K562 (cell line): ENCODE results near the gene ELF1. TPM values are rescaled to one million over a fixed set of nuclear protein-coding genes. Genes with fewer than 3 reads are reported as not detected.

Experiments
- ATAC-seq: fragments of 200-7000 bp; cut with Tn5 transposase; 3 replicates; pipeline ENCODE4 v1.9.1; 2020; ENCODE audit warnings: moderate library complexity
- BruUV-seq: library from RNA; stranded (reverse); fragments of 400-500 nt; replicated peaks from 2 replicates; lab custom pipeline; 2021; lab: Mats Ljungman, UMichigan
- CTCF ChIA-PET: fragments of 300-600 bp; formaldehyde crosslinking; extraction: SDS; loops from one replicate; lab custom pipeline; 2021; ENCODE audit warnings: low intra/inter-chr PET ratio; lab: Yijun Ruan, JAX
- POLR2A ChIA-PET: fragments of 300-600, 350-650 bp; sonication (Branson Sonifier 250); formaldehyde crosslinking; extraction: SDS; loops from one replicate; lab custom pipeline; 2021; ENCODE audit warnings: antibody characterized with exemption, inconsistent platforms; lab: Yijun Ruan, JAX
- DNase-seq, 4 experiments: peaks; one replicate each; pipeline versions ENCODE4 v3.0.0 to v3.0.0-alpha.2; 2011 to 2018; ENCODE audit warnings: low spot score in 3 of 4, mixed read lengths in 3 of 4; ENCODE audit errors: extremely low read depth in 1 of 4
- FAIRE-seq: peaks from 2 replicates; lab custom pipeline; 2011; peaks lifted over from hg19 to GRCh38; lab: Jason Lieb, UNC
- H2AFZ ChIP-seq: 2 replicates; pipeline ENCODE4 v1.6.0; 2011; ENCODE audit warnings: low read depth, low read length, control low read depth, inconsistent platforms
- H3K27ac ChIP-seq: fragments of 200-600 bp; 3 replicates; pipeline ENCODE4 v1.8.0; 2011; ENCODE audit warnings: low read depth, mild to moderate bottlenecking, control low read depth, inconsistent platforms, low read length, moderate library complexity, mixed read lengths; ENCODE audit errors: extremely low read depth
- H3K27me3 ChIP-seq, 2 experiments: fragments of 300-600 bp in 1 of 2; 2 replicates in 1 of 2; 3 replicates in 1 of 2; pipeline versions ENCODE4 v1.6.0 to v1.8.0; 2011; ENCODE audit warnings: inconsistent platforms in 2 of 2, low read length in 2 of 2, mild to moderate bottlenecking in 1 of 2, mixed read lengths in 1 of 2, moderate library complexity in 1 of 2; ENCODE audit not compliant: control insufficient read depth in 2 of 2, insufficient read depth in 2 of 2
- H3K36me3 ChIP-seq: fragments of 300-600 bp; 3 replicates; pipeline ENCODE4 v1.8.0; 2011; ENCODE audit warnings: mild to moderate bottlenecking, low read length, inconsistent platforms; ENCODE audit not compliant: control insufficient read depth, insufficient read depth
- H3K4me1 ChIP-seq, 2 experiments: fragments of 200-600 bp in 1 of 2; replicated peaks in 1 of 2; 2 replicates in 1 of 2; 3 replicates in 1 of 2; pipeline versions ENCODE4 v1.5.1 to v1.8.0; 2011; ENCODE audit warnings: inconsistent platforms in 2 of 2, low read length in 2 of 2, mild to moderate bottlenecking in 1 of 2, mixed read lengths in 1 of 2, moderate library complexity in 1 of 2; ENCODE audit not compliant: control insufficient read depth in 2 of 2, insufficient read depth in 2 of 2
- H3K4me2 ChIP-seq: 2 replicates; pipeline ENCODE4 v1.6.1; 2011; ENCODE audit warnings: low read length, control low read depth, inconsistent platforms, mixed read lengths; ENCODE audit not compliant: insufficient read depth
- H3K4me3 ChIP-seq: fragments of 200-600 bp; sonication (generic), shearing (Covaris generic); 2 replicates; pipeline ENCODE4 v1.5.1; 2016; ENCODE audit warnings: control low read depth, inconsistent platforms
- H3K79me2 ChIP-seq: fragments of 200-600 bp; 3 replicates; pipeline ENCODE4 v1.8.0; 2011; ENCODE audit warnings: low read length, inconsistent platforms; ENCODE audit not compliant: control insufficient read depth, insufficient read depth
- H3K9ac ChIP-seq, 2 experiments: 2 replicates each; pipeline versions ENCODE4 v1.6.0 to v1.6.1; 2011; ENCODE audit warnings: low read depth in 2 of 2, low read length in 2 of 2, control low read depth in 1 of 2, inconsistent platforms in 1 of 2, mild to moderate bottlenecking in 1 of 2, mixed read lengths in 1 of 2; ENCODE audit not compliant: insufficient read depth in 1 of 2
- H3K9me1 ChIP-seq: one replicate; pipeline ENCODE4 v1.6.0; 2011; ENCODE audit warnings: inconsistent platforms, mild to moderate bottlenecking, low read length, moderate library complexity; ENCODE audit not compliant: control insufficient read depth, insufficient read depth
- H3K9me3 ChIP-seq: replicated peaks from 2 replicates; pipeline ENCODE4 v1.5.1; 2011; ENCODE audit warnings: low read depth, low read length, inconsistent platforms; ENCODE audit not compliant: control insufficient read depth, insufficient read depth
- H4K20me1 ChIP-seq: replicated peaks from 2 replicates; pipeline ENCODE4 v1.6.1; 2011; ENCODE audit warnings: low read length, inconsistent platforms, mixed read lengths; ENCODE audit not compliant: control insufficient read depth, insufficient read depth
- FOXO4 ChIP-seq: fragments of 450-650 bp; formaldehyde crosslinking; IDR thresholded peaks from 2 replicates; pipeline ENCODE4 v1.4.0; 2020; ENCODE audit warnings: mild to moderate bottlenecking, moderate library complexity
- GMEB1 ChIP-seq: fragments of 250-450 bp; sonication (Bioruptor Pico); IDR thresholded peaks from 2 replicates; pipeline ENCODE4 v1.4.0; 2020; ENCODE audit warnings: mild to moderate bottlenecking
- SRSF9 ChIP-seq: fragments of 200-400 bp; formaldehyde crosslinking; IDR thresholded peaks from 2 replicates; pipeline ENCODE4 v1.6.1; 2017; ENCODE audit warnings: low read depth, low read length, borderline replicate concordance
- ZNF316 ChIP-seq: fragments of 450-650 bp; IDR thresholded peaks from 2 replicates; pipeline ENCODE4 v1.6.1; 2016
- ZNF431 ChIP-seq: sonication (generic); formaldehyde crosslinking; IDR thresholded peaks from 2 replicates; pipeline ENCODE4 v1.8.0; 2022; ENCODE audit warnings: mild to moderate bottlenecking, missing genetic modification reagents
- WGBS: fragments of 100-300 bp; shearing (Covaris generic); methylation state at CpG from one replicate; pipeline ENCODE4 v1.1.6; 2016; ENCODE audit warnings: low coverage, mixed read lengths; ENCODE audit not compliant: insufficient coverage; ENCODE audit errors: missing lambda C conversion rate; 5-methylcytosine and 5-hydroxymethylcytosine counted together
- in situ Hi-C: fragments of 300-500 bp; cut with MboI; formaldehyde crosslinking; loops from 4 replicates; pipeline ENCODE4 v1.15.0; 2018; ENCODE audit warnings: inconsistent platforms, mixed read lengths
- intact Hi-C: fragments of 100-400 bp; cut with micrococcal nuclease; formaldehyde crosslinking; loops from 2 replicates; pipeline ENCODE4 v1.14.2; 2022
- polyA plus RNA-seq, 8 experiments: library from polyadenylated mRNA; depleted of rRNA in 4 of 8; stranded (reverse) in 5 of 8; unstranded in 3 of 8; fragments of >200 nt; fragmentation: Nextera tagmentation in 2 of 8; fragmentation: Illumina TruSeq in 1 of 8; extraction: Ambion mirVana in 2 of 8; extraction: Trizol in 1 of 8; gene quantifications; 2 replicates each; pipeline versions ENCODE4 v1.2.1 to v1.2.3, GENCODE V29; 2011 to 2014; ENCODE audit warnings: inconsistent platforms in 1 of 8, missing spikeins in 1 of 8
- total RNA-seq, 7 experiments: library from RNA; depleted of rRNA in 6 of 7; stranded (reverse); fragments of >200 nt in 6 of 7; fragmentation: Illumina TruSeq in 2 of 7; extraction: Trizol in 2 of 7; gene quantifications; 2 replicates each; pipeline versions ENCODE4 v1.2.1 to v1.2.3, GENCODE V29; 2011 to 2021; ENCODE audit warnings: low replicate concordance in 1 of 7
- TF ChIP-seq, protein P1 (sequence below), 2 experiments: fragments of 450-650 bp; conservative IDR thresholded peaks; 2 replicates each; pipeline ENCODE4 v1.6.1; 2017; ENCODE audit warnings: mild to moderate bottlenecking in 2 of 2, moderate library complexity in 2 of 2
- TF ChIP-seq, protein P2 (sequence below): sonication (generic); formaldehyde crosslinking; IDR thresholded peaks from 2 replicates; pipeline ENCODE4 v1.8.0; 2022; ENCODE audit warnings: mild to moderate bottlenecking, low read depth, missing genetic modification reagents

The ELF1 gene
- total and polyA plus RNA-seq, 9 of the 15 experiments (the other 6 are each of a cell fraction or from before 2014, with no cell fraction given): 24.7 to 54.4 (median 33.4) TPM

DNA sequence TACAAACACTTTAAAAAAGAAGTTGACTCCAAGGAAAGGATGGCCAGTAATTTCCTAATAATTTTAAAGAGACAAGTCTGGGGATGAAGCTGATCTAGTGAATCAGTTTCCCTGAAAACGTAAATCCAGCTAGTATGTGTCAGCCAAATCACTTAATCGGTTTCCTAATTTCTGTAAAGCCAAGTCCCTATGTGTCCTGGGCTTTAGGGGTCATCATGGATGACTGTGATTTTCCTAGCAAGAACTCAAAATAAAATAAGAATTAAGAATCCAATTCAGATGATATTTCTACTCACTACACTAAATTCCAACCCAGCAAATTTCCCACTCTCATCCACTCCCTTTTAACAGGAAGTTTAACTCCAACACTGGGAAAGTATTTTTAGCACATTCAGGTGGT lies 35.9 kb downstream of the ELF1 start:
- ChIA-PET POLR2A (no interaction called here), CTCF (no interaction called here)
- DNase-seq (no peak), ATAC-seq (no peak), FAIRE-seq (no peak)
- Histone ChIP-seq H3K9me1 (no peaks in the 10 kb centered on the region), H3K9ac (peak overlapping the region in 1 of 2 experiments; percentile 73; a peak in 2 of 4 replicates), H4K20me1 (no peaks in the 10 kb centered on the region), H3K27ac (peak overlapping the region; percentile 82), H3K4me2 (peak overlapping the region; percentile 34), H3K4me3 (no peak overlapping the region), H3K27me3 (no peaks in the 10 kb centered on the region), H2AFZ (no peak overlapping the region), H3K36me3 (peaks cover 14% of the 10 kb centered on the region), H3K9me3 (no peaks in the 10 kb centered on the region), H3K79me2 (peaks cover 98% of the 10 kb centered on the region), H3K4me1 (peaks cover 0 to 23% of the 10 kb centered on the region in 2 experiments; a peak in 1 of 5 replicates)
- no peak for TF ChIP-seq ZNF431 (CRISPR knock-in tag)
- TF ChIP-seq, protein P1, sequence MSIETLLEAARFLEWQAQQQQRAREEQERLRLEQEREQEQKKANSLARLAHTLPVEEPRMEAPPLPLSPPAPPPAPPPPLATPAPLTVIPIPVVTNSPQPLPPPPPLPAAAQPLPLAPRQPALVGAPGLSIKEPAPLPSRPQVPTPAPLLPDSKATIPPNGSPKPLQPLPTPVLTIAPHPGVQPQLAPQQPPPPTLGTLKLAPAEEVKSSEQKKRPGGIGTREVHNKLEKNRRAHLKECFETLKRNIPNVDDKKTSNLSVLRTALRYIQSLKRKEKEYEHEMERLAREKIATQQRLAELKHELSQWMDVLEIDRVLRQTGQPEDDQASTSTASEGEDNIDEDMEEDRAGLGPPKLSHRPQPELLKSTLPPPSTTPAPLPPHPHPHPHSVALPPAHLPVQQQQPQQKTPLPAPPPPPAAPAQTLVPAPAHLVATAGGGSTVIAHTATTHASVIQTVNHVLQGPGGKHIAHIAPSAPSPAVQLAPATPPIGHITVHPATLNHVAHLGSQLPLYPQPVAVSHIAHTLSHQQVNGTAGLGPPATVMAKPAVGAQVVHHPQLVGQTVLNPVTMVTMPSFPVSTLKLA (conservative IDR thresholded peaks at IDR 0.05): 0 out of 4 replicates have a peak, but pooled peaks of 1 of the 2 experiments have one; percentile 2
- in situ Hi-C loops: no loop called here
- intact Hi-C loops: no loop called here
- WGBS: 7% methylated on average over 2 of the region's 2 CpGs
- BruUV-seq: no TSS peak

DNA sequence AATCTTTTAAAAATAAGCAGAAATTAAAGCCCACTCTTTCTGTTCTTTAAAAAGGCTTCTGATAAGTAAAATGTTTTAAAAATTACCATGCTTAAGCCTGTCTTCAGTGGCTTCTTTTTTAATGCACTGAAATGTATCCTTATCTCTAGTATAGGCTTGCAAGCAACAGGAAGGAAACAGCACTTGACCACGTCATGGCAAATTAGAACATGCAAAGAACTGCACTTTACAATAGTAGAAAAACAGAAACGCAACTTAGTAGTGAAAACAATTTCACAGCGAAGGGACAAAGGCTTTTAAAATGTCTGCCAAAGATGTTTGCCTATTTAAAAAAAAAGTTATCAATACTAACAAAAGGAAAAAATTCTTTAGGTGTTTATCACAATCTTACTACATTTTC lies 36.3 kb downstream of the ELF1 start:
- intact Hi-C loops: loop anchor here (1.0 kb wide), 1 partner anchor 23 kb away; no protein-coding TSS in a partner anchor
- Histone ChIP-seq H3K9me1 (no peaks in the 10 kb centered on the region), H3K79me2 (peaks cover 98% of the 10 kb centered on the region), H3K9ac (peak overlapping the region in 1 of 2 experiments; percentile 73; a peak in 2 of 4 replicates), H4K20me1 (no peaks in the 10 kb centered on the region), H3K4me3 (no peak overlapping the region), H3K9me3 (no peaks in the 10 kb centered on the region), H3K4me1 (peaks cover 0 to 24% of the 10 kb centered on the region in 2 experiments; a peak in 1 of 5 replicates), H3K27ac (peak overlapping the region; percentile 82; the same call in 2 of the 3 replicates), H3K4me2 (peak overlapping the region; percentile 28; the same call in 1 of the 2 replicates), H2AFZ (no peak overlapping the region), H3K27me3 (no peaks in the 10 kb centered on the region), H3K36me3 (peaks cover 15% of the 10 kb centered on the region)
- FAIRE-seq (peak; percentile 84), DNase-seq (peak in 2 of 4 experiments; percentile 53 to 74), ATAC-seq (peak; percentile 66)
- POLR2A ChIA-PET: interaction anchor here (1.2 kb wide), 1 partner anchor 78 kb away, joined by 3 read pairs; the partner anchor contains the start of gene WBP4
- CTCF ChIA-PET: no interaction called here
- BruUV-seq: no TSS peak
- in situ Hi-C loops: no loop called here
- WGBS: 0% methylated on average over 3 of the region's 3 CpGs
- TF ChIP-seq SRSF9 (no peak), GMEB1 (CRISPR knock-in tag) (no peak), FOXO4 (CRISPR knock-in tag) (no peak), ZNF316 (no peak)
- TF ChIP-seq, protein P2, sequence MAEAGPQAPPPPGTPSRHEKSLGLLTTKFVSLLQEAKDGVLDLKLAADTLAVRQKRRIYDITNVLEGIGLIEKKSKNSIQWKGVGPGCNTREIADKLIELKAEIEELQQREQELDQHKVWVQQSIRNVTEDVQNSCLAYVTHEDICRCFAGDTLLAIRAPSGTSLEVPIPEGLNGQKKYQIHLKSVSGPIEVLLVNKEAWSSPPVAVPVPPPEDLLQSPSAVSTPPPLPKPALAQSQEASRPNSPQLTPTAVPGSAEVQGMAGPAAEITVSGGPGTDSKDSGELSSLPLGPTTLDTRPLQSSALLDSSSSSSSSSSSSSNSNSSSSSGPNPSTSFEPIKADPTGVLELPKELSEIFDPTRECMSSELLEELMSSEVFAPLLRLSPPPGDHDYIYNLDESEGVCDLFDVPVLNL (CRISPR knock-in tag): no peak
